Panc1 (cell line): ENCODE results near the gene GARRE1. TPM values are rescaled to one million over a fixed set of nuclear protein-coding genes. Genes with fewer than 3 reads are reported as not detected.

Experiments used
- ATAC-seq: fragments of 200-7000 bp; cut with Tn5 transposase; 2 replicates; pipeline ENCODE4 v1.9.1; 2020; ENCODE audit warnings: mild to moderate bottlenecking, moderate library complexity
- BruUV-seq: library from RNA; stranded (reverse); fragments of 400-500 nt; replicated peaks from 2 replicates; lab custom pipeline; 2021; lab: Mats Ljungman, UMichigan
- CTCF ChIA-PET: fragments of 300-600 bp; sonication (Branson Sonifier 250); formaldehyde crosslinking; loops from one replicate; lab custom pipeline; 2022; ENCODE audit warnings: antibody characterized with exemption; lab: Charles Lee
- POLR2A ChIA-PET: fragments of 300-600 bp; sonication (Branson Sonifier 250); formaldehyde crosslinking; loops from one replicate; lab custom pipeline; 2022; ENCODE audit warnings: antibody characterized with exemption; lab: Charles Lee
- DNase-seq: peaks from one replicate; pipeline ENCODE4 v3.0.0-alpha.2; 2010; ENCODE audit warnings: low read depth, low spot score
- H3K27ac ChIP-seq: 2 replicates; pipeline ENCODE4 v1.5.1; 2011; ENCODE audit warnings: mild to moderate bottlenecking, low read length, inconsistent platforms
- H3K27me3 ChIP-seq: fragments of 200-500 bp; sonication (Bioruptor generic); 2 replicates; pipeline ENCODE4 v1.6.0; 2014; ENCODE audit warnings: low read length, inconsistent platforms; ENCODE audit not compliant: control insufficient read depth, insufficient read depth
- H3K36me3 ChIP-seq: fragments of 200-500 bp; sonication (Bioruptor generic); 2 replicates; pipeline ENCODE4 v1.5.1; 2014; ENCODE audit warnings: inconsistent platforms, mild to moderate bottlenecking, low read length, moderate library complexity; ENCODE audit not compliant: control insufficient read depth, insufficient read depth
- H3K4me1 ChIP-seq: 2 replicates; pipeline ENCODE4 v1.5.1; 2011; ENCODE audit warnings: inconsistent platforms, mild to moderate bottlenecking, low read length, moderate library complexity; ENCODE audit not compliant: control insufficient read depth, insufficient read depth
- H3K4me3 ChIP-seq, 2 experiments: 2 replicates each; pipeline ENCODE4 v1.5.1; 2011 to 2012; ENCODE audit warnings: low read depth in 2 of 2, low read length in 2 of 2, mild to moderate bottlenecking in 2 of 2, inconsistent platforms in 1 of 2, moderate library complexity in 1 of 2
- H3K9me3 ChIP-seq: fragments of 200-500 bp; sonication (Bioruptor generic); 2 replicates; pipeline ENCODE4 v1.5.1; 2014; ENCODE audit warnings: low read depth, mild to moderate bottlenecking, inconsistent platforms, low read length, moderate library complexity; ENCODE audit not compliant: control insufficient read depth, insufficient read depth
- POLR2AphosphoS5 ChIP-seq: IDR thresholded peaks from 2 replicates; pipeline ENCODE4 v1.6.1; 2012; ENCODE audit warnings: mild to moderate bottlenecking, low read depth, low read length, moderate library complexity
- SIN3A ChIP-seq: IDR thresholded peaks from 2 replicates; pipeline ENCODE4 v1.6.1; 2012; ENCODE audit warnings: low read depth, mild to moderate bottlenecking, low read length, moderate library complexity, borderline replicate concordance; ENCODE audit not compliant: insufficient read depth
- TCF7L2 ChIP-seq: IDR thresholded peaks from 2 replicates; pipeline ENCODE4 v1.6.1; 2011; ENCODE audit warnings: mild to moderate bottlenecking, low read depth, low read length, inconsistent platforms
- in situ Hi-C: cut with HindIII; loops from 2 replicates; pipeline ENCODE4 v1.10.0; 2016; ENCODE audit warnings: low sequenced_read_pairs, low pct_unique_long_range_greater_than_20kb
- intact Hi-C: fragments of 100-400 bp; cut with micrococcal nuclease; formaldehyde crosslinking; loops from one replicate; pipeline ENCODE4 v1.10.0; 2022; ENCODE audit not compliant: unreplicated experiment
- total RNA-seq: library from RNA; stranded (reverse); gene quantifications from one replicate; pipeline ENCODE4 v1.2.1, GENCODE V29; 2021; ENCODE audit not compliant: unreplicated experiment
- TF ChIP-seq, protein P1 (sequence below): fragments of 450-650 bp; IDR thresholded peaks from 2 replicates; pipeline ENCODE4 v1.5.1; 2017; ENCODE audit warnings: mild to moderate bottlenecking
- TF ChIP-seq, protein P2 (sequence below), 2 experiments: IDR thresholded peaks; 2 replicates each; pipeline ENCODE4 v1.6.1; 2011 to 2012; ENCODE audit warnings: low read depth in 2 of 2, control low read depth in 1 of 2, low read length in 1 of 2, mild to moderate bottlenecking in 1 of 2, moderate library complexity in 1 of 2; ENCODE audit not compliant: insufficient read depth in 1 of 2

The GARRE1 gene
- total RNA-seq, 1 experiment from 2014 or later = 19.7 TPM

DNA sequence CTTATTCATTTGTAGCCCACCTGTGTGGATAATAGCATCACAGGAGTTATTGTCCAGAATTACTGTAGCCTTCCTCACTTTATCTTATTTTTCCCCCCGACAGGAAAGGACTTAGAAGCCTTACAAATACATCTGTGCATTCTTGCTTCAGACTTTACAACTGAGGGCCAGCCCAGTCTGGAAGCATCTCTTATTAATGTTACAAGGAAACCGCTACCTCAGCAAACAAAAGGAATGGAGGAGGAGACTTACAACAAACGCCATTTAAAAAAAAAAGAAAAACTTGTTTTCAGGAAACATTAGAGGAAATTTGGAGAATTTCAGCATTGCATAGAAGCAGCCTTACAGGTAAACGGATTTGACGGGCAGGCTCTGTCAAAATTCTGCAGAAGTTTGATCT is 45.2 kb downstream of the GARRE1 start:
- DNase-seq (no peak), ATAC-seq (no peak)
- CTCF ChIA-PET = no interaction called here
- Histone ChIP-seq H3K4me1 (0 out of 2 replicates have a peak, but pooled peaks cover 2% of the 10 kb centered on the region), H3K9me3 (no peaks in the 10 kb centered on the region), H3K4me3 (no peak overlapping the region), H3K27me3 (no peaks in the 10 kb centered on the region), H3K27ac (no peak overlapping the region), H3K36me3 (no peaks in the 10 kb centered on the region)
- POLR2A ChIA-PET = no interaction called here
- TF ChIP-seq, protein P1, sequence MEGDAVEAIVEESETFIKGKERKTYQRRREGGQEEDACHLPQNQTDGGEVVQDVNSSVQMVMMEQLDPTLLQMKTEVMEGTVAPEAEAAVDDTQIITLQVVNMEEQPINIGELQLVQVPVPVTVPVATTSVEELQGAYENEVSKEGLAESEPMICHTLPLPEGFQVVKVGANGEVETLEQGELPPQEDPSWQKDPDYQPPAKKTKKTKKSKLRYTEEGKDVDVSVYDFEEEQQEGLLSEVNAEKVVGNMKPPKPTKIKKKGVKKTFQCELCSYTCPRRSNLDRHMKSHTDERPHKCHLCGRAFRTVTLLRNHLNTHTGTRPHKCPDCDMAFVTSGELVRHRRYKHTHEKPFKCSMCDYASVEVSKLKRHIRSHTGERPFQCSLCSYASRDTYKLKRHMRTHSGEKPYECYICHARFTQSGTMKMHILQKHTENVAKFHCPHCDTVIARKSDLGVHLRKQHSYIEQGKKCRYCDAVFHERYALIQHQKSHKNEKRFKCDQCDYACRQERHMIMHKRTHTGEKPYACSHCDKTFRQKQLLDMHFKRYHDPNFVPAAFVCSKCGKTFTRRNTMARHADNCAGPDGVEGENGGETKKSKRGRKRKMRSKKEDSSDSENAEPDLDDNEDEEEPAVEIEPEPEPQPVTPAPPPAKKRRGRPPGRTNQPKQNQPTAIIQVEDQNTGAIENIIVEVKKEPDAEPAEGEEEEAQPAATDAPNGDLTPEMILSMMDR = no peak
- TF ChIP-seq, protein P2, sequence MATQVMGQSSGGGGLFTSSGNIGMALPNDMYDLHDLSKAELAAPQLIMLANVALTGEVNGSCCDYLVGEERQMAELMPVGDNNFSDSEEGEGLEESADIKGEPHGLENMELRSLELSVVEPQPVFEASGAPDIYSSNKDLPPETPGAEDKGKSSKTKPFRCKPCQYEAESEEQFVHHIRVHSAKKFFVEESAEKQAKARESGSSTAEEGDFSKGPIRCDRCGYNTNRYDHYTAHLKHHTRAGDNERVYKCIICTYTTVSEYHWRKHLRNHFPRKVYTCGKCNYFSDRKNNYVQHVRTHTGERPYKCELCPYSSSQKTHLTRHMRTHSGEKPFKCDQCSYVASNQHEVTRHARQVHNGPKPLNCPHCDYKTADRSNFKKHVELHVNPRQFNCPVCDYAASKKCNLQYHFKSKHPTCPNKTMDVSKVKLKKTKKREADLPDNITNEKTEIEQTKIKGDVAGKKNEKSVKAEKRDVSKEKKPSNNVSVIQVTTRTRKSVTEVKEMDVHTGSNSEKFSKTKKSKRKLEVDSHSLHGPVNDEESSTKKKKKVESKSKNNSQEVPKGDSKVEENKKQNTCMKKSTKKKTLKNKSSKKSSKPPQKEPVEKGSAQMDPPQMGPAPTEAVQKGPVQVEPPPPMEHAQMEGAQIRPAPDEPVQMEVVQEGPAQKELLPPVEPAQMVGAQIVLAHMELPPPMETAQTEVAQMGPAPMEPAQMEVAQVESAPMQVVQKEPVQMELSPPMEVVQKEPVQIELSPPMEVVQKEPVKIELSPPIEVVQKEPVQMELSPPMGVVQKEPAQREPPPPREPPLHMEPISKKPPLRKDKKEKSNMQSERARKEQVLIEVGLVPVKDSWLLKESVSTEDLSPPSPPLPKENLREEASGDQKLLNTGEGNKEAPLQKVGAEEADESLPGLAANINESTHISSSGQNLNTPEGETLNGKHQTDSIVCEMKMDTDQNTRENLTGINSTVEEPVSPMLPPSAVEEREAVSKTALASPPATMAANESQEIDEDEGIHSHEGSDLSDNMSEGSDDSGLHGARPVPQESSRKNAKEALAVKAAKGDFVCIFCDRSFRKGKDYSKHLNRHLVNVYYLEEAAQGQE (IDR thresholded peaks at IDR 0.05; ENCODE audit: insufficient read depth in 1 of 2, low read depth in 2 of 2, low read length in 1 of 2) = no peak
- TF ChIP-seq TCF7L2 (no peak), SIN3A (no peak), POLR2AphosphoS5 (no peak)
- BruUV-seq = no TSS peak
- in situ Hi-C loops (no loop called here), intact Hi-C loops (no loop called here)

DNA sequence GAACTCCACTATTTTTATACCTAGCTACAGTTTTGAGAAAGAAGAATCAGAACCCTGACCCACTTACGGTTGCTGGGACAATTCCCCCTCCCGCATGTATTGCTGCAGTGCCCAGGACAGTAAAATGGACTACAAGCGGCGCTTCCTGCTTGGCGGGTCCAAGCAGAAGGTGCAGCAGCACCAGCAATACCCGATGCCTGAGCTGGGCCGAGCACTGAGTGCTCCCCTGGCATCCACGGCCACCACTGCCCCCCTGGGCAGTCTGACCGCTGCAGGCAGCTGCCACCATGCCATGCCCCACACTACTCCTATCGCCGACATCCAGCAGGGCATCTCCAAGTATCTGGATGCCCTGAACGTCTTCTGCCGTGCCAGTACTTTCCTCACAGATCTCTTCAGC is 46.0 kb downstream of the GARRE1 start:
- ATAC-seq = no peak
- POLR2A ChIA-PET = no interaction called here

More for the DNA sequence above, 46.0 kb downstream of the GARRE1 start:
- TF ChIP-seq, protein P1 = no peak
- TF ChIP-seq TCF7L2 (no peak), SIN3A (no peak), POLR2AphosphoS5 (no peak)
- TF ChIP-seq, protein P2 (IDR thresholded peaks at IDR 0.05; ENCODE audit: insufficient read depth in 1 of 2, low read depth in 2 of 2, low read length in 1 of 2) = no peak
- no peak overlapping the region for H3K4me3 ChIP-seq
- no peaks in the 10 kb centered on the region for H3K27me3 ChIP-seq
- in situ Hi-C loops (no loop called here), intact Hi-C loops (no loop called here)
- H3K4me1 ChIP-seq = 0 out of 2 replicates have a peak, but pooled peaks cover 2% of the 10 kb centered on the region
- BruUV-seq = TSS peak; percentile 81
- CTCF ChIA-PET = no interaction called here
- no peak for DNase-seq
- no peaks in the 10 kb centered on the region for H3K36me3 ChIP-seq
- no peak overlapping the region for H3K27ac ChIP-seq
- H3K9me3 ChIP-seq = no peaks in the 10 kb centered on the region
